ENCODE data around the gene CMTR2. TPM values are rescaled to one million over a fixed set of nuclear protein-coding genes. Genes with fewer than 3 reads are reported as not detected.

The CMTR2 gene
- total RNA-seq, 1 experiment from 2014 or later, result 26.8 TPM

- DNase-seq (ENCODE audit: low read depth, low spot score) (no peak), ATAC-seq (no peak)
- no peak overlapping the region for H2AFZ ChIP-seq (ENCODE audit: low read depth, low read length, poor library complexity, severe bottlenecking)
- no peak overlapping the region for H3K27ac ChIP-seq (ENCODE audit: low read depth, low read length)
- H3K79me2 ChIP-seq (ENCODE audit: insufficient read depth, low read length), result no peaks in the 10 kb centered on the region
- ChIA-PET POLR2A (no interaction called here), RAD21 (ENCODE audit: low non-redundant PET in 1 of 2, low total read pairs in 2 of 2, uncharacterized antibody in 2 of 2, unreplicated experiment in 2 of 2) (no interaction called here), CTCF (interaction anchor here (1.1 kb wide), 1 partner anchor 16 kb away, joined by 3 read pairs; no protein-coding TSS in a partner anchor)
- no peak overlapping the region for H3K4me3 ChIP-seq (replicated peaks in 1 of 2; ENCODE audit: low read depth in 1 of 2, low read length in 2 of 2)
- intact Hi-C loops (cut with micrococcal nuclease), result no loop called here
- no peaks in the 10 kb centered on the region for H3K9me3 ChIP-seq (ENCODE audit: control insufficient read depth in 1 of 2, insufficient read depth in 1 of 2, low read depth in 1 of 2, low read length in 2 of 2)
- no TSS peak for BruUV-seq (replicated peaks)
- H3K36me3 ChIP-seq (ENCODE audit: control insufficient read depth in 1 of 2, insufficient read depth in 2 of 2, low read length in 2 of 2), result no peaks in the 10 kb centered on the region
- no peaks in the 10 kb centered on the region for H3K4me1 ChIP-seq (ENCODE audit: control insufficient read depth in 1 of 2, insufficient read depth in 2 of 2, low read length in 2 of 2)
- no peak overlapping the region for H3K4me2 ChIP-seq (ENCODE audit: low read length)
- no peaks in the 10 kb centered on the region for H3K9me2 ChIP-seq (ENCODE audit: insufficient read depth)
- H4K20me1 ChIP-seq (ENCODE audit: insufficient read depth), result no peaks in the 10 kb centered on the region
- TF ChIP-seq ZFX (IDR thresholded peaks at IDR 0.05) (no peak), ATF3 (IDR thresholded peaks at IDR 0.05) (no peak), SIN3A (IDR thresholded peaks at IDR 0.05; ENCODE audit: low read depth) (no peak), ELF1 (IDR thresholded peaks at IDR 0.05; ENCODE audit: borderline replicate concordance, low read depth) (no peak), ZNF274 (IDR thresholded peaks at IDR 0.05; ENCODE audit: low read depth, low read length) (no peak), MAX (IDR thresholded peaks at IDR 0.05) (no peak), EZH2 (IDR thresholded peaks at IDR 0.05) (no peak), SP1 (IDR thresholded peaks at IDR 0.05; ENCODE audit: low read depth) (no peak), POLR2AphosphoS5 (IDR thresholded peaks at IDR 0.05; ENCODE audit: low read depth, low read length) (no peak), RAD21 (IDR thresholded peaks at IDR 0.05; ENCODE audit: low read depth) (no peak), CTCF (IDR thresholded peaks at IDR 0.05 in 2 of 3, conservative IDR thresholded peaks at IDR 0.05 in 1 of 3; ENCODE audit: borderline replicate concordance in 1 of 3, insufficient read depth in 1 of 3, low read depth in 2 of 3, low read length in 2 of 3) (no peak), EZH2phosphoT487 (IDR thresholded peaks at IDR 0.05; ENCODE audit: borderline replicate concordance) (no peak), CEBPB (IDR thresholded peaks at IDR 0.05; ENCODE audit: low read depth) (no peak), TCF7L2 (IDR thresholded peaks at IDR 0.05; ENCODE audit: borderline replicate concordance, extremely low read depth, insufficient read depth, insufficient read length) (no peak)
- TF ChIP-seq, protein P1, sequence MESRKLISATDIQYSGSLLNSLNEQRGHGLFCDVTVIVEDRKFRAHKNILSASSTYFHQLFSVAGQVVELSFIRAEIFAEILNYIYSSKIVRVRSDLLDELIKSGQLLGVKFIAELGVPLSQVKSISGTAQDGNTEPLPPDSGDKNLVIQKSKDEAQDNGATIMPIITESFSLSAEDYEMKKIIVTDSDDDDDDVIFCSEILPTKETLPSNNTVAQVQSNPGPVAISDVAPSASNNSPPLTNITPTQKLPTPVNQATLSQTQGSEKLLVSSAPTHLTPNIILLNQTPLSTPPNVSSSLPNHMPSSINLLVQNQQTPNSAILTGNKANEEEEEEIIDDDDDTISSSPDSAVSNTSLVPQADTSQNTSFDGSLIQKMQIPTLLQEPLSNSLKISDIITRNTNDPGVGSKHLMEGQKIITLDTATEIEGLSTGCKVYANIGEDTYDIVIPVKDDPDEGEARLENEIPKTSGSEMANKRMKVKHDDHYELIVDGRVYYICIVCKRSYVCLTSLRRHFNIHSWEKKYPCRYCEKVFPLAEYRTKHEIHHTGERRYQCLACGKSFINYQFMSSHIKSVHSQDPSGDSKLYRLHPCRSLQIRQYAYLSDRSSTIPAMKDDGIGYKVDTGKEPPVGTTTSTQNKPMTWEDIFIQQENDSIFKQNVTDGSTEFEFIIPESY (IDR thresholded peaks at IDR 0.05; ENCODE audit: extremely low read depth, insufficient replicate concordance, low read length), result no peak
- TF ChIP-seq, protein P2, sequence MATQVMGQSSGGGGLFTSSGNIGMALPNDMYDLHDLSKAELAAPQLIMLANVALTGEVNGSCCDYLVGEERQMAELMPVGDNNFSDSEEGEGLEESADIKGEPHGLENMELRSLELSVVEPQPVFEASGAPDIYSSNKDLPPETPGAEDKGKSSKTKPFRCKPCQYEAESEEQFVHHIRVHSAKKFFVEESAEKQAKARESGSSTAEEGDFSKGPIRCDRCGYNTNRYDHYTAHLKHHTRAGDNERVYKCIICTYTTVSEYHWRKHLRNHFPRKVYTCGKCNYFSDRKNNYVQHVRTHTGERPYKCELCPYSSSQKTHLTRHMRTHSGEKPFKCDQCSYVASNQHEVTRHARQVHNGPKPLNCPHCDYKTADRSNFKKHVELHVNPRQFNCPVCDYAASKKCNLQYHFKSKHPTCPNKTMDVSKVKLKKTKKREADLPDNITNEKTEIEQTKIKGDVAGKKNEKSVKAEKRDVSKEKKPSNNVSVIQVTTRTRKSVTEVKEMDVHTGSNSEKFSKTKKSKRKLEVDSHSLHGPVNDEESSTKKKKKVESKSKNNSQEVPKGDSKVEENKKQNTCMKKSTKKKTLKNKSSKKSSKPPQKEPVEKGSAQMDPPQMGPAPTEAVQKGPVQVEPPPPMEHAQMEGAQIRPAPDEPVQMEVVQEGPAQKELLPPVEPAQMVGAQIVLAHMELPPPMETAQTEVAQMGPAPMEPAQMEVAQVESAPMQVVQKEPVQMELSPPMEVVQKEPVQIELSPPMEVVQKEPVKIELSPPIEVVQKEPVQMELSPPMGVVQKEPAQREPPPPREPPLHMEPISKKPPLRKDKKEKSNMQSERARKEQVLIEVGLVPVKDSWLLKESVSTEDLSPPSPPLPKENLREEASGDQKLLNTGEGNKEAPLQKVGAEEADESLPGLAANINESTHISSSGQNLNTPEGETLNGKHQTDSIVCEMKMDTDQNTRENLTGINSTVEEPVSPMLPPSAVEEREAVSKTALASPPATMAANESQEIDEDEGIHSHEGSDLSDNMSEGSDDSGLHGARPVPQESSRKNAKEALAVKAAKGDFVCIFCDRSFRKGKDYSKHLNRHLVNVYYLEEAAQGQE (IDR thresholded peaks at IDR 0.05; ENCODE audit: low read depth), result no peak
- H3K27me3 ChIP-seq (ENCODE audit: insufficient read depth, low read length), result peaks cover 43% of the 10 kb centered on the region
- no peak overlapping the region for H3K9ac ChIP-seq (ENCODE audit: low read length)
Observed at GRCh38 chr16:71295950-71296349, 6.7 kb upstream of the CMTR2 start.

Measured in HCT116 (cell line).